Neural progenitor cell (in vitro differentiated cells): Measurements from ENCODE around the gene SYNDIG1. TPM values are rescaled to one million over a fixed set of nuclear protein-coding genes. Genes with fewer than 3 reads are reported as not detected.

ENCODE experiments used
- DNase-seq: peaks from one replicate; pipeline ENCODE4 v3.0.0-alpha.2; 2016; ENCODE audit warnings: low spot score
- H2AFZ ChIP-seq: fragments of 200-600 bp; sonication (generic); replicated peaks from 2 replicates; pipeline ENCODE4 v1.6.1; 2016; ENCODE audit warnings: antibody characterized with exemption
- H3F3A ChIP-seq: fragments of 200-600 bp; sonication (generic); 2 replicates; pipeline ENCODE4 v1.6.1; 2016; ENCODE audit warnings: antibody characterized with exemption, low read depth
- H3K27ac ChIP-seq: fragments of 200-600 bp; sonication (generic); 2 replicates; pipeline ENCODE4 v1.5.1; 2016; ENCODE audit warnings: mild to moderate bottlenecking
- H3K27me3 ChIP-seq: fragments of 200-600 bp; sonication (generic); 2 replicates; pipeline ENCODE4 v1.6.1; 2016; ENCODE audit warnings: mild to moderate bottlenecking, moderate library complexity
- H3K36me3 ChIP-seq: fragments of 200-600 bp; sonication (generic); 2 replicates; pipeline ENCODE4 v1.5.1; 2016
- H3K4me1 ChIP-seq: fragments of 200-600 bp; sonication (generic); 2 replicates; pipeline ENCODE4 v1.6.1; 2016; ENCODE audit warnings: mixed run types
- H3K4me2 ChIP-seq: fragments of 200-600 bp; sonication (generic); 2 replicates; pipeline ENCODE4 v1.6.1; 2016
- H3K4me3 ChIP-seq: fragments of 200-600 bp; sonication (generic); 2 replicates; pipeline ENCODE4 v1.5.1; 2016
- H3K79me2 ChIP-seq: fragments of 200-600 bp; sonication (generic); 2 replicates; pipeline ENCODE4 v1.6.1; 2016; ENCODE audit warnings: low read depth
- H3K9ac ChIP-seq: fragments of 200-600 bp; sonication (generic); 2 replicates; pipeline ENCODE4 v1.6.1; 2016
- H3K9me3 ChIP-seq: fragments of 200-600 bp; sonication (generic); 2 replicates; pipeline ENCODE4 v1.5.1; 2016; ENCODE audit warnings: low read depth
- H4K20me1 ChIP-seq: fragments of 200-600 bp; sonication (generic); 2 replicates; pipeline ENCODE4 v1.6.1; 2016; ENCODE audit warnings: low read depth
- H3K27ac Mint-ChIP-seq: 3 replicates; pipeline ENCODE4 v1.8.0; 2021; ENCODE audit warnings: mixed read lengths
- H3K27me3 Mint-ChIP-seq: 2 replicates; pipeline ENCODE4 v1.8.0; 2022; ENCODE audit warnings: low read depth, mild to moderate bottlenecking, inconsistent platforms, moderate library complexity, mixed read lengths; ENCODE audit not compliant: insufficient read depth
- H3K36me3 Mint-ChIP-seq: 3 replicates; pipeline ENCODE4 v1.8.0; 2021; ENCODE audit warnings: mixed read lengths
- H3K4me1 Mint-ChIP-seq: 3 replicates; pipeline ENCODE4 v1.8.0; 2021; ENCODE audit warnings: mixed read lengths
- H3K4me3 Mint-ChIP-seq: 3 replicates; pipeline ENCODE4 v1.8.0; 2021; ENCODE audit warnings: mild to moderate bottlenecking, moderate library complexity, mixed read lengths
- H3K9me3 Mint-ChIP-seq: 3 replicates; pipeline ENCODE4 v1.8.0; 2020; ENCODE audit warnings: mixed read lengths
- CTCF ChIP-seq: fragments of 200-600 bp; sonication (generic); IDR thresholded peaks from 2 replicates; pipeline ENCODE4 v1.5.1; 2017; ENCODE audit warnings: antibody characterized with exemption, mild to moderate bottlenecking
- EZH2 ChIP-seq: fragments of 200-600 bp; sonication (generic); IDR thresholded peaks from 2 replicates; pipeline ENCODE4 v1.6.1; 2017; ENCODE audit warnings: antibody characterized with exemption, mild to moderate bottlenecking, moderate library complexity
- EZH2phosphoT487 ChIP-seq: fragments of 200-600 bp; sonication (generic); IDR thresholded peaks from 2 replicates; pipeline ENCODE4 v1.6.1; 2017; ENCODE audit warnings: antibody characterized with exemption
- total RNA-seq: library from RNA; depleted of rRNA; stranded (reverse); fragments of >200 nt; gene quantifications from 2 replicates; pipeline ENCODE4 v1.2.3, GENCODE V29; 2015; ENCODE audit warnings: low replicate concordance

The SYNDIG1 gene
- total RNA-seq, 1 donor from 2014 or later: 1.0 TPM

GRCh38 chr20:24648481-24648880 lies 179.1 kb downstream of the SYNDIG1 start:
- peaks cover 1% of the 10 kb centered on the region for H3K9me3 Mint-ChIP-seq
- H3K4me1 Mint-ChIP-seq: peaks cover 8% of the 10 kb centered on the region
- Histone ChIP-seq H3K27ac (no peak overlapping the region), H3K9ac (no peak overlapping the region), H3K36me3 (no peaks in the 10 kb centered on the region), H3K9me3 (no peaks in the 10 kb centered on the region), H3K4me1 (no peaks in the 10 kb centered on the region), H3K4me3 (no peak overlapping the region), H2AFZ (no peak overlapping the region), H3K27me3 (no peaks in the 10 kb centered on the region), H3K4me2 (no peak overlapping the region), H3K79me2 (no peaks in the 10 kb centered on the region), H3F3A (no peaks in the 10 kb centered on the region), H4K20me1 (no peaks in the 10 kb centered on the region)
- DNase-seq: no peak
- no peak overlapping the region for H3K27ac Mint-ChIP-seq
- peaks cover 2% of the 10 kb centered on the region for H3K27me3 Mint-ChIP-seq
- H3K4me3 Mint-ChIP-seq: no peak overlapping the region
- TF ChIP-seq EZH2: no peak
- no peak for TF ChIP-seq EZH2phosphoT487
- TF ChIP-seq CTCF: no peak
- H3K36me3 Mint-ChIP-seq: no peaks in the 10 kb centered on the region

DNA sequence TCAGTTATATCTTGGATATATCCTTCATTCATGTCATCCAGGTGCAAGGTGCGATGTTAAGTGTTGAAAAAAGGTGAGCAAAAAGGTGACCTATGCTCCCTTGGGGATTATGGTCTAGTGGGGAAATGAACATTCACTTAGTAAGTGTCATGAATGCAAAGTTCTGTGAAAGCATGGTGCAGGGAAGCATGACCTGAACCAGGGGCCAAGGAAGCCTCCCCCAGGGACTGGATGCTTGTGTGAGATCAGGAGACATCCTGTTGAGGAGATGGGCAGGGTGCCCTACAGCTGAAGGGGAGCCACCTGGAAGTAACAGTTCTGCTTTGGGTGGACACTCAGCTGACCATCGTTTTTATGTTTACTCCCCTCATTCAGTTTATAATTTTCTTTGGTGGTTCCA lies 179.5 kb downstream of the SYNDIG1 start:
- TF ChIP-seq EZH2: no peak
- TF ChIP-seq CTCF: no peak
- TF ChIP-seq EZH2phosphoT487: no peak
- Mint-ChIP-seq H3K27me3 (peaks cover 2% of the 10 kb centered on the region), H3K36me3 (no peaks in the 10 kb centered on the region), H3K9me3 (no peaks in the 10 kb centered on the region), H3K27ac (no peak overlapping the region), H3K4me1 (peaks cover 8% of the 10 kb centered on the region), H3K4me3 (no peak overlapping the region)
- Histone ChIP-seq H3K27ac (no peak overlapping the region), H3K4me1 (no peaks in the 10 kb centered on the region), H2AFZ (no peak overlapping the region), H3K4me3 (no peak overlapping the region), H4K20me1 (no peaks in the 10 kb centered on the region), H3K36me3 (no peaks in the 10 kb centered on the region), H3K79me2 (no peaks in the 10 kb centered on the region), H3K9me3 (no peaks in the 10 kb centered on the region), H3F3A (no peaks in the 10 kb centered on the region), H3K4me2 (no peak overlapping the region), H3K9ac (no peak overlapping the region), H3K27me3 (no peaks in the 10 kb centered on the region)
- DNase-seq: no peak

GRCh38 chr20:24649787-24650490 lies 180.5 kb downstream of the SYNDIG1 start:
- no peaks in the 10 kb centered on the region for H3K9me3 Mint-ChIP-seq
- H2AFZ ChIP-seq: no peak overlapping the region
- no peak overlapping the region for H3K27ac ChIP-seq
- TF ChIP-seq EZH2phosphoT487 (no peak), CTCF (no peak), EZH2 (no peak)
- H3K4me3 ChIP-seq: no peak overlapping the region
- no peak overlapping the region for H3K4me3 Mint-ChIP-seq
- H3K36me3 ChIP-seq: no peaks in the 10 kb centered on the region
- H3K9me3 ChIP-seq: no peaks in the 10 kb centered on the region
- H3K9ac ChIP-seq: no peak overlapping the region
- H3K79me2 ChIP-seq: no peaks in the 10 kb centered on the region
- DNase-seq: no peak
- H3K27ac Mint-ChIP-seq: no peak overlapping the region
- no peaks in the 10 kb centered on the region for H3K36me3 Mint-ChIP-seq
- H3F3A ChIP-seq: no peaks in the 10 kb centered on the region
- H3K4me1 ChIP-seq: no peaks in the 10 kb centered on the region
- peaks cover 2% of the 10 kb centered on the region for H3K27me3 Mint-ChIP-seq
- no peaks in the 10 kb centered on the region for H3K27me3 ChIP-seq
- H3K4me1 Mint-ChIP-seq: peaks cover 8% of the 10 kb centered on the region
- H3K4me2 ChIP-seq: no peak overlapping the region
- H4K20me1 ChIP-seq: no peaks in the 10 kb centered on the region
